GM19043 (cell line): Measurements from ENCODE around the gene HCFC1.
A peak's percentile ranks its signal among the peaks of the same experiment; 100 is the strongest.

ENCODE experiments used
- ATAC-seq: cut with Tn5 transposase; IDR thresholded peaks from one replicate; pipeline ENCODE4 v1.9.1; 2021; ENCODE audit warnings: low read depth; ENCODE audit not compliant: unreplicated experiment

HCFC1 gene

DNA sequence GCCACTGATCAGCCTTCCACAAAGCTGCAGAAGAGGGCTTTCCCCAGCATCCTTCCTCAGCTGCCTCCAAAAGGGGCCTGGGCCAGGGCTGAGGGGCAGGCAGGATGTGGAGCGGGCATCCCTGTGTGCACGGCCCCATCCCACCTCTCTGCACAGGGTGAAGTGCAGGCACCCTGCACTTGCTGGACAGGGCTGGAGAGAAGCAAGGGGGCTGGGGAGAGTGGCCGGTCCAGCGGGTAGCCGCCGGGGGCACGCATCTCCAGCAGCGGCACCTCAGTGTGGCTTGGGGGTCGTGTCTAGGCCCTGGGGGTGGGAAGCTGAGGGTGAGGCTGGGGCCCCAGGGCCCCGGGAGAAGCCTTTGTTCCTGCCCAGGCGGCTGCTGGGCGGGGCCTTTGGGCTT, 64.2 kb downstream of the HCFC1 start:
- ATAC-seq = no peak

- no peak for ATAC-seq
These were observed 65.3 kb downstream of the HCFC1 start for GRCh38 chrX:153906126-153906917.

GRCh38 chrX:153905481-153906095, 66.0 kb downstream of the HCFC1 start:
- no peak for ATAC-seq

DNA sequence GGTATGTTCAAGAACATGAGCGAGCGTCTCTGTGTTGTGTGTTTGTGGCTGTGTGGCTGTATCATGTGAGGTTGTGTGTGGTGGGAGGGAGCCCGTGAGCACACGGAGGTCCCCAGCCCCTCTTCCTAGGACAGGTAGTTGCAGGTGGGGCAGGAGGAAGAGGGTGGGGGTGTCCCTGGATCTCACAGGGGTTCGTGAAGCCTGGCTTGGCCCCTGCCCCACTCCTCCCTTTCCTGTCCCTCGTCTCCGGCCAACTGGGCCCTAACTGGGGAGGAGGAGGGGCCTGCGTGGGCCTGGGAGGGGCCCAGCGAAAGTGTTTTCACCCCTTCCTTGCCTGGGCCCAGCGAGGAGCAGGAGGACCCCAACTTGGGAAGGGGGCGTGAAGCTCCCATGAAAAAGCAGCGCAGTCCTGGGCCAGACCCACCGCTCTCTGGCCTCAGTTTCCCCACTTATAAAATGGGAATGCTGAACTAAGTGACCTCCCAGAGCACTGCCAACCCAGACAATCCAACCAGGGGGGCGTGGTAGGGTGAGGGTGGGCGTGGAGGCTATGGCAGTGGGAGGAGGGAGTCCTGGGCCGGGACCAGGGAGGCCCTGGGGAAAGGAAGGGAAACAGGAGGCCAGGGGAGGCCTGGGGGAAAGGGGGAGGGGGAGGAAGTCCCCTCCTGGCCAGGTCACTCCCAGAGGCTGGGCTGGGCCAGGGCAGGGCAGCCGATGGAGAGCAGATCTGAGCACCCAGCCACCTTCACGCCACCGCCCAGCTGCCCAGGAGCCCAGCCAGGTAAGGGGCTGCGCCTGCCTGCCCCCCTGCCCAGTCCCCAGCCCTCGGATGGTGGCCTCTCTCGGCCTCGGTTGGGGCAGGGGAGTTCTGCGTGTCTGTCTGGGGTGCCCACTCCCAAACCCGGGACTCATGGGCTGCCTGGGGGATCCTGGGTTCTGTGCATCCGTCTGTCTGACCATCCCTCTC, 67.3 kb downstream of the HCFC1 start, which contains the start of gene AVPR2:
AVPR2 (plus strand) TSS at position 683 of the 967 bp plus-strand sequence. CDS start 473 bp downstream, outside the sequence.
- ATAC-seq = no peak

DNA sequence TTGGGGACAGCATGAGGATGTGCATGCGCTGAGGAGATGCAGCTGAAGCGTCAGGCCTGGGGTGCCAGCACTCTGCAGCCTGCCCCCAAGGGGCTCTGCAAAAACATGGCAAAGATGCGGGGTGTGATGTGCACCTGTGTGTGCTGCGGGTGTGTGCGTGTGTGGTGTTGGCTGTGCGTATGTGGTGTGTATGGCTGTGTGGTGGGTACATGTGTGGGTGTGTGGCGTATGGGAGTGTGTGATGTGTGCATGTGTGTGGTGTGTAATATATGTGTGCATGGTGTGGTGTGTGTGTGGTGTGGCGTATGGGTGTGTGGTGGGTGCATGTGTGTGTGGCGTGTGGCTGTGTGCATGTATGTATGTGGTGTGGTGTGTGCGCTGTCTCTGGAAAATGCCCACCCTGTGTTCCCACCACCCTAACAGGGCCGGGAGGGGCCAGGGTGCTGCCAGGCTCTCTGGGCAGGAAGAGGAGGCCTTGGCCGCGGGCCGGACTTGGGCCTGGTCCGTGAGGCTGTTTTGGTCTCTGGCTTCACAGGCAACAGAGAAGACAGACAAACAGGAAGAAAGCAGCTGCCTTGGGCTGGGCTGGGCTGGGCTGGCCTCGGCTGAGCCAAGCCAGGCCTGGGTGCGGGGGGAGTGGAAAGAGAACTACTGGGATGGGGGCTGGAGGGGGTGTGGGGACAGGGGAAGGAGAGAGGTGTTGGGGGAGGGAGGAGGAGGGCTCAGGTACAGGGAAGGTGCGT, 68.2 kb downstream of the HCFC1 start:
- ATAC-seq = no peak

DNA sequence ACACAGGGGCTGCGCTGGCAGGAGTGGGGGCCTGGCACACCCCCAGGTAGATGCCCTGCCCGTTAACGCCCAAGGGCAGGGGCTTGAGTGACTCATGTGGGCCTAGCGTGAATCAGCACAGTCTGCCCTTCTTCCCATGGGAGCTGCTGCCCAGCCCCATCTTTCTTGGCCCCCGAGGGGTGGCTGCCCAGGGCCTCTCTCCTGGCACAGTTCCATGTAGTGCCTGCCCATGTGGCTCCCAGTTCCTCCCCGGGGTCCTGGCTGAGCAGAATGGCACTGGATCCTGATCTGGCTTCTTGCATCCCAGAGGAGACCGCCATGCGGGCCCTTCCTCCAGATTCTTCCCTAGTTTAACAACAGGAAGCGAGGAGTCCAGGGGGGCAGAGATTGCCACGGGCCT, 69.2 kb downstream of the HCFC1 start:
- no peak for ATAC-seq

DNA sequence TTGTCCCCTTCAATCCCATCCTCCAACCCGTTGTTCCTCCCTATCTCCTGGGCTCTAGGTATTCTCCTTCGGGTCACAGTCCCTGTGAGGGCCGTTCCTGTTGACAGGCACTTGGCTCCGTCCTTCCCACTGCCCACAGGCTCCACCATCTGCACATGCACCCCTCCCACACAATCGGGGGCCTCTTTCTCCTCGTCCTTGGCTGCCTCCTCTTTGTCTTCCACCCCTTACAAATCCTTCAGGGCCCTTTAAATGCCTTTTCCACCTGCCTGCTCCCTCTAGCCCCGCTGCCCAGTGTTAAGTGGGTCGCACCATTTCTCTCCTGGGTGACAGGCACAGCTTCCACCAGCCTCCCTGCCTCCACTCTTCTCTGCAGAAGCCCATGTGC, 69.9 kb downstream of the HCFC1 start:
- ATAC-seq = no peak

- ATAC-seq = peak; percentile 87
These were observed 70.5 kb downstream of the HCFC1 start for GRCh38 chrX:153900831-153901752.

- no peak for ATAC-seq
These were observed 73.7 kb downstream of the HCFC1 start for GRCh38 chrX:153897899-153898298.
